HG03439 (cell line): Measurements from ENCODE around the gene IZUMO1.

Experiments
- ATAC-seq: cut with Tn5 transposase; IDR thresholded peaks from one replicate; pipeline ENCODE4 v1.9.1; 2021; ENCODE audit warnings: mild to moderate bottlenecking, moderate library complexity; ENCODE audit not compliant: unreplicated experiment

Gene IZUMO1

DNA sequence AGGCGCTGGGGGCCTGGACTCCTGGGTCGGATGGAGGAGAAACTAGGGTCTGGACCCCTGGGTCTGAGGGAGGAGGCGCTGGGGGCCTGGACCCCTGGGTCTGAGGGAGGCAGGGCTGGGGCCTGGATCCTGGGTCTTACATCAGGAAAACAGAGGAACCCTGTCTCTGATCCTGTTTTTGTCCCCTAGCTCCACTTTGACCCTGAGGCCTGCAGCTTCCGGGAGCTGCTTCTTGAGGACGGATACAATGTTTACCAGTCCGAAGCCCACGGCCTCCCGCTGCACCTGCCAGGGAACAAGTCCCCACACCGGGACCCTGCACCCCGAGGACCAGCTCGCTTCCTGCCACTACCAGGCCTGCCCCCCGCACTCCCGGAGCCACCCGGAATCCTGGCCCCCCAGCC is 11.0 kb upstream of the IZUMO1 start:
- ATAC-seq, result no peak

DNA sequence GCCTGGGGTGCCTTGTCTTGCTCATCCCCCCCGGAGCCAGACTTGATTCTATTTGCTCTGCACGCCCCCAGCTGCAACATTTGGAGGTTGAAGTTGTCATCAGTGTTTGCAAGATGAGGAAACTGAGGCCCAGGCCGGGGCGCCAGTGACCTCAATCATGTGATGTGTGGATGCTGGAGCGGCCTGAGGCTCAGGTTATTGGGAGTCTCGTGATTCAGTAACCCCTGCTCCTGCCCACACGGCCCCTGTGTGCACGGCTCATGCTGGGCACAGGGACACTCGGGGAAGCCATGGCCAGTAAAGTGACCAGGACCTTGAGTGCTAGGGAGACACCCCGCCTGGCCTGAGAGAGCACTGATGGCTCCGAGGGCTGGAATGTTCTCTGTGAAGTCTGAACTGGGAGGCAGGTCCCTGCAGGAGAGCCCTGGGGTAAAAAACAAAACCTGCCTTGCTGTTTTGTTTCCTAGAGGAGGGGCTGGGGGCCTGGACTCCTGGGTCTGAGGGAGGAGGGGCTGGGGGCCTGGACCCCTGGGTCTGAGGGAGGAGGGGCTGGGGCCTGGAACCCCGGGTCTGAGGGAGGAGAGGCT is 10.5 kb upstream of the IZUMO1 start:
- no peak for ATAC-seq

DNA sequence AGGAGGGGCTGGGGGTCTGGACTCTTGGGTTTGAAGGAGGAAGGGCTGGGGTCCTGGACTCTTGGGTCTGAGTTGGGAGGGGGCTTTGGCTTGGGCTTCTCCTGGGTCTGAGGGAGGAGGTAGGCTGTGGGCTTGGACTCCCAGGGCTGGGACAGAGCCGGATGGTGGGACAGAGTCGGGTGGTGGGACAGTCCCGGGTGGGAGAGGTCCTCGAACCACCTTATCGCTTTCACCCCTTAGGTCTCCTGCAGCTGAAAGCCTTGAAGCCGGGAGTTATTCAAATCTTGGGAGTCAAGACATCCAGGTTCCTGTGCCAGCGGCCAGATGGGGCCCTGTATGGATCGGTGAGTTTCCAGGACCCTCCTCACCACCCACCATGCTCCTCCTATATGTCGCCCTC is 10.0 kb upstream of the IZUMO1 start:
- no peak for ATAC-seq

DNA sequence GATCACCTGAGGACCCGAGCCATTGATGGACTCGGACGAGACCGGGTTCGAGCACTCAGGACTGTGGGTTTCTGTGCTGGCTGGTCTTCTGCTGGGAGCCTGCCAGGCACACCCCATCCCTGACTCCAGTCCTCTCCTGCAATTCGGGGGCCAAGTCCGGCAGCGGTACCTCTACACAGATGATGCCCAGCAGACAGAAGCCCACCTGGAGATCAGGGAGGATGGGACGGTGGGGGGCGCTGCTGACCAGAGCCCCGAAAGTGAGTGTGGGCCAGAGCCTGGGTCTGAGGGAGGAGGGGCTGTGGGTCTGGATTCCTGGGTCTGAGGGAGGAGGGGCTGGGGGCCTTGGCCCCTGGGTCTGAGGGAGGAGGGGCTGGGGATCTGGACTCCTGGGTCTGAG is 9.5 kb upstream of the IZUMO1 start:
- no peak for ATAC-seq

DNA sequence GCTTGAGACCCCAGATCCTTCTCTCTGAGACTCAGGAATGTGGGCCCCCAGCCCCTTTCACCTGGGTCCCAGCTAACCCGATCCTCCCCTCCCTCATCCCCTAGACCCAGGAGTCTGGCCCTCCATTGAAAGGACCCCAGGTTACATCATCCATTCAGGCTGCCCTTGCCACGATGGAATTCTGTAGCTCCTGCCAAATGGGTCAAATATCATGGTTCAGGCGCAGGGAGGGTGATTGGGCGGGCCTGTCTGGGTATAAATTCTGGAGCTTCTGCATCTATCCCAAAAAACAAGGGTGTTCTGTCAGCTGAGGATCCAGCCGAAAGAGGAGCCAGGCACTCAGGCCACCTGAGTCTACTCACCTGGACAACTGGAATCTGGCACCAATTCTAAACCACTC is 9.1 kb upstream of the IZUMO1 start:
- ATAC-seq, result no peak

DNA sequence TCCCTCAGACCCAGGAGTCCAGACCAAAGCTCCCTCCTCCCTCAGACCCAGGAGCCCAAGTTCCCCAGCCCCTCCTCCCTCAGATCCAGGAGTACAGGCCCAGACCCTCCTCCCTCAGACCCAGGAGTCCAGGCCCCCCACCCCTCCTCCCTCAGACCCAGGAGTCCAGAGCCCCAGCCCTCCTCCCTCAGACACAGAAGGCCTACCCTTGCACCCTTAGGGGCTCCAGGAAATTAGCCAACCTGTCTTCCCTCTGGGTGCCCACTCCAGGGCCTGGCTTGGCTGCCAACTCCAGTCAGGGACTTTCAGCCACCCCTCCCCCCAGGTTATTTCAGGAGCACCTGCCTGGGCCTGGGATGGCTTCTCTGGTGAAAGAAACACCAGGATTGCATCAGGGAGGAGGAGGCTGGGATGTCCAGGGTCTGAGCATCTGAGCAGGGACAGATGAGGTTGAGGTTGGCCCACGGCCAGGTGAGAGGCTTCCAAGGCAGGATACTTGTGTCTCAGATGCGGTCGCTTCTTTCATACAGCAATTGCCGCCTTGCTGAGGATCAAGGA is 8.5 kb upstream of the IZUMO1 start, which contains the start of gene FGF21:
Gene FGF21, plus strand, starts transcription at position 441 of the 558 bp plus-strand sequence. CDS start 713 bp downstream, outside the sequence.
- no peak for ATAC-seq

DNA sequence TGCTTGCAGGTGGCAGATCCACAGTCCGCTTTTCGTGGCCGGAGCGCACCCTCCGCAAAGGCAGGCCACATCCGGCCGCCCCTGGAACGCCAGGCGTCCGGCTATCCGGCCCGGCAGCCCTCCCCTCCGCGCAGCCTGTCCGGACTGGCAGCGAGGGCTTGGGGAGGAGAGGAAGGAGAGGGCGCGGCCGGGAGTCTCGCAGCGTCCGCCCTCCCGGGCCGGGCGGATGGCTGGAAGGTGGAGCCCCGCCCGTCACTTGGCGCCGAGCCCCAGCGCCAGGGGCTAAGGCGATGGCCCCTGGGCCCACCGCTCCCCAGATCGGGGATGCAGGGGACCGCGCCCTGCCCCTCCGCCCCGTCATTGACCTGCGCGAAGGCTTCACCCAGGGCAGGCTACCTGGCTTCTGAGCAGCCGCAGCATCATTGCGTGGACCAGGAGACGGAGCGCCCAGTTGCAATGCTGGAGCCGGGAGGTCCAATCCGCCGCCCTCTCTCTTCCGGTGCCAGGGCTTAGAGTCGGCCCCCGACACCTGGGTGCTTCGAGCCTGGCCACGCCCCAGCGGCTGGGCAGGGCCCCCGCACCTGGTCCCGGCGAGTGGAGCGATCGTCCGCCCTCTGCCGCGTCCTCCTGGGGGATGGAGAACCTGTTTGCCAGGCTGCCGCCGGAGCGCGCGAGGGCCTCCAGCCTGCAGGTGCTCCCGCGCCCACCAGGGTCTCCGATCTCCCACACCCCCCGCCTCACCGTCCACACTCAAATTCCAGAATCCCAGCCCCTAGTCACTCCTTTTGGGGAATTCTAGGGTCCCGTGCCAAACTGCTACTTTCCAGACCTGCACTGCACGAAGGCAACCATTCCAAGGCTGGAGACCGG is 6.0 kb upstream of the IZUMO1 start, which contains the start of gene FUT1:
Gene FUT1, minus strand, starts transcription at position 146 of the 870 bp plus-strand sequence. CDS start 1,360 bp downstream, outside the sequence.
- no peak for ATAC-seq

DNA sequence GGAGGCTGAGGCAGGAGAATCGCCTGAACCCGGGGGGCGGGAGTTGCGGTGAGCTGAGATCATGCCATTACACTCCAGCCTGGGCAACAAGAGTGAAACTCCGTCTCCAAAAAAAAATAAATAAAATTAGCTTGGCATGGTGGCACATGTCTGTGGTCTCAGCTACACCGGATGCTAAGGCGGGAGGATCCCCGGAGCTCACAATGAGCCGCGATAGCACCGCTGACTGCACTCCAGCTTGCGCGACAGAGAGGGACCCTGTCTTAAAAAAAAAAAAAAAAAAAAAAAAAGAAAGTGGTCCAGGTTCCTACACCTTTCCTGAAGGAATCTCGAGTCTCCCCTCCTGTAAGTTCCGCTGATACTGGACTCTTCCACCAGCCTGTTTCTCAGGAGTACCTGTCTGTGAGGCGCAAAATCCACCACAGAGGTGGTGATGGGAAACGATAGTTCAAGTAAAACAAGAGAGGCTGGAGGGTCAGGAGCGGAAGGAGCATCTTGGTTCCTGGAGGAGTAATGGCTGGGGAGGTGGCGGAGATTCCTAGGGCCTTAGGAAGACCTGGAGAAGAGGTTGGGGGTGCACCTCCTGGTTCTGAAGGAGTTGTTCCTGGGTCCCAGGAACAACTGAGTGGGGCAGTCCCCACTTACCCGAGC is 5.3 kb upstream of the IZUMO1 start:
- ATAC-seq, result no peak

DNA sequence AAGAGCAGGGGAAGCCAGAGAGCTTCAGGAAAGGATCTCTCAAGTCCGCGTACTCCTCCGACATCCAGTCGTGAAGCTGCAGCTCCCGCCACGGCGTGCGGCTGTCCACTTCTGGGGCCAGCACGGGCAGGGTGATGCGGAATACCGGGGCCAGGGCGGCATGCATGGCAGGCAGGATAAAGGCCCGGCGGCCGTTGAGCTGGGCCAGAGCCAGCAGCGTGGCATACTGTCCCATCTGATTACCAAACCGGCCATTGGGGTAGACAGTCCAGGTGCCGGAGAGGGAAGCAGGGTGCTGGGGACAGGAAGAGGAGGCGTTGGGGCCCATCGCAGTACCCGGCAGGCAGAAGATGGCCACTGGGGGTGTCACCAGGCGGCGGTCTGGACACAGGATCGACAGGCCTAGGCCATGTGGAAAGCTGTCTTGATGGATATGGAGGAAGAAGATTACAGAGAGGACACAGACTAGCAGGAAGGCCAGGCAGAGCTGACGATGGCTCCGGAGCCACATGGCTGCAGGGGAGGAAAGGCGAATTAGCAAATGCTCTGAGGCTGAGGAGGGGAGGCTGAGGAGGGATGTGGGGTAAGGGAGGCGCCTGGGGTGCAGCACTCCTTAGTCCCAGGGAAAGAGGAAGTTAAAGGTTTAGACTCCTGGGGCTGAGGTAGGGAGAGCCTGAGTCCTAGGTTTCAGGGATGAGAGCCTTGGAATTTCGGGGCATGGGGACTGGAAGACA is 4.2 kb upstream of the IZUMO1 start:
- no peak for ATAC-seq

DNA sequence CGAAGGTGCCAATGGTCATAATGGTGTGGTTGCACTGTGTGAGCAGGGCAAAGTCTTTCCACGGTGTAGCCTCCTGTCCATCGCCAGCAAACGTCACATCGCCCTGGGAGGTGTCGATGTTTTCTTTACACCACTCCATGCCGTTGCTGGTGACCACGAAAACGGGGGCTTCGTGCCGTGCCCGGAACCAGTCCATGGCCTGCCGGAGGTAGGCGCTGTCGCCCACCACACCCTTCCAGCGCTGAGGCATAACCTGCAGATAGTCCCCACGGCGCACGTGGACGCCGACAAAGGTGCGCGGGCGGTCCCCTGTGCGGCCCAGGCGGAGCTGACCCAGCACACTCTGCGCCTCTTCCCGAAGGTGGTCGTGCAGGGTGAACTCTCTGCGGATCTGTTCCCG is 3.6 kb upstream of the IZUMO1 start:
- ATAC-seq, result no peak

DNA sequence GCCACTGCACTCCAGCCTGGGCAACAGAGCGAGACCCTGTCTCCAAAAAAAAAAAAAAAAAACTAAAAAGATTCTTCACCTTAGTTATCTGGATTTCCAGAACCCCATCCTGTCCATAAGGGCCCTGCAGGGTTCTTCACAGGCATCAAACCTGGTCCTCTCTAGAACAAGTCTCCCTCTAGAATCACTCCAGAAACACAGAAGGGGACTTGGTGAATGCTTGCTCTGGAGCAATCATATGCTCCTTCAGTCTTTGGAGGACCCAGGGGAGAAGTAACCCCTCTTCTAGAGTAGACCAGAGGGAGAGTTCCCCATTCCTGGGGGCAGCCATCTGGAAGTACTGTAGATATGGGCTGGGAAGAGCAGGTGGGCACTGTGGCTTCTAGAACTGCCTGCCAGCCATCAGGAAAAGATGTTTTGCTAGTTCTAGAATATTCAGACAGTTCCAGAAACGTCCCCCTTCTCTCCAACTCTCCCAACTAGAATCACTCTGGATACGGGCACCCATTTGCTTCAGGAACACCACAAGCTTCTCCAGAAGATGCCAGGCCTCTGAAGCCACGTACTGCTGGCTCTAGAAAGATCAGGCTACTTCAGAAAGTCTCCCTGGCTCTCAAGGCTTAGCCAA is 3.0 kb upstream of the IZUMO1 start:
- ATAC-seq, result no peak

DNA sequence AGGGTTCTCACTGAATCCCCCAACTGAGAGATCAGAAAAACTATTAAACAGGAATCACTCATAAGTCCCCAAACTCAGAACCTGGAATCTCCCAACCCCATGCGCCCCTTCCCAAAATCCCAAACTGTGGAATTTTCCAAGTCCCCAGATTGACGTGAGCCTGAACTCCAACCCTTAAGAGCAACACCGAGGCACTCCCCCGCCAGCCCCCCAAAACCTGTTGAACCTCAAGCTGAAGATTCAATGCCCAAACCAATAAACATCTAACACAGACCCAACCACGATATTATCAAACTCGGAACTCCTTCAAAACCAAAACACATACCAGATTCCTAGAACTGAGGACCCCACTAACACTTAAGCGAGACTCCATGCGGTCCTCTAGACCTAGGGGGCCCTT is 599 bp downstream of the IZUMO1 start:
- ATAC-seq, result no peak

DNA sequence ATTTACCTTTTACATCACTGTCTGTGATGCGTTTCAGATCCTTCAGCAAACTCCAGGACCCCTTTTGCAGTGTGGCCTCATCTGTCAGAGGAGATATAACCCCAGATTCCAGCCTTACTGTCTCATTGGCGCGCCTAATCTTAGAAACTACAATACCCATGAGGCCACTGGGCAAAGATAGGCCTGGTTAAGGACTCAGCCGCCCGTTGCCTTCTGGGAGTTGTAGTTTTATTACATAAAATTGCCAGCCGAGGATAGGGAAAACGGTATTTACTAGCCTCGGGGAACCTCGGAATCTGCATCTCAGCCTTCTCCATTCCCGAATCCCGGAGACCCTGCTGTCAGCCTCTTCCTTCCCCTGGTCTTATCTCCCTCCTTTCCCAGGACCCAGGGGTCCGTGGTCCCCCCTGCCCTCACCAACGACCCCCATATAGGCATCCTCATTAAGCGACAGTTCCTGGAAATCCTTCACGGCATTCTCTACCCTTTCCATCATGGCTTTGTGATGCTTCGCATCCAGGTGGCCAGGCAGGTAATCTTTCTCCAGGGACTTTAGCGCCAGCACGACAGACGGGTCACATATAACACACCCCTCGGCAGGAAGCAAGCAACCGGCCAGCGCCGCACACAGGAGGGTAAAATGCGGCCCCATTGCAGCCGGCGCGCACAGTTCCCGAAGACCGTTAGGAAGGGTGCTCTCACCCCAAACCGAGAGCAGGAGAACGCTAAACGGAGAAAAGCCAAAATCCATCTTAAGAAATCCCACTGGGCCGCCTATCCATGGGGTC is 1.3 kb downstream of the IZUMO1 start:
- no peak for ATAC-seq

DNA sequence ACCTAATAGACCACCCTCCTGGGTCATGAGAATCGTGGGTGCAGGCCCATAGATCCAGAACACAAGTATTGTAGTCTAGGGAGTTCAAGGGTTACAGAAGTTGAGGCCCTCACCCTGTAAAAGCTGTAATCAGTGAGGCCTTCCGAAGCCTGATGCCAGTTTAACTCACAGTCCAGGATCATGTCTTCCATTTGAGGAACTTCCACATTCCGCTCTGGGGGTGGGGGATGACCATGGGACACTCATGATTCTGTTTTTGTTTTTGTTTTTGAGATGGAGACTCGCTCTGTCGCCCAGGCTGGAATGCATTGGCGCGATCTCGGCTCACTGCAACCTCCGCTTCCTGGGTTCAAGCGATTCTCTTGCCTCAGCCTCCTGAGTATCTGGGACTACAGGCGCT is 4.6 kb downstream of the IZUMO1 start:
- ATAC-seq, result no peak

DNA sequence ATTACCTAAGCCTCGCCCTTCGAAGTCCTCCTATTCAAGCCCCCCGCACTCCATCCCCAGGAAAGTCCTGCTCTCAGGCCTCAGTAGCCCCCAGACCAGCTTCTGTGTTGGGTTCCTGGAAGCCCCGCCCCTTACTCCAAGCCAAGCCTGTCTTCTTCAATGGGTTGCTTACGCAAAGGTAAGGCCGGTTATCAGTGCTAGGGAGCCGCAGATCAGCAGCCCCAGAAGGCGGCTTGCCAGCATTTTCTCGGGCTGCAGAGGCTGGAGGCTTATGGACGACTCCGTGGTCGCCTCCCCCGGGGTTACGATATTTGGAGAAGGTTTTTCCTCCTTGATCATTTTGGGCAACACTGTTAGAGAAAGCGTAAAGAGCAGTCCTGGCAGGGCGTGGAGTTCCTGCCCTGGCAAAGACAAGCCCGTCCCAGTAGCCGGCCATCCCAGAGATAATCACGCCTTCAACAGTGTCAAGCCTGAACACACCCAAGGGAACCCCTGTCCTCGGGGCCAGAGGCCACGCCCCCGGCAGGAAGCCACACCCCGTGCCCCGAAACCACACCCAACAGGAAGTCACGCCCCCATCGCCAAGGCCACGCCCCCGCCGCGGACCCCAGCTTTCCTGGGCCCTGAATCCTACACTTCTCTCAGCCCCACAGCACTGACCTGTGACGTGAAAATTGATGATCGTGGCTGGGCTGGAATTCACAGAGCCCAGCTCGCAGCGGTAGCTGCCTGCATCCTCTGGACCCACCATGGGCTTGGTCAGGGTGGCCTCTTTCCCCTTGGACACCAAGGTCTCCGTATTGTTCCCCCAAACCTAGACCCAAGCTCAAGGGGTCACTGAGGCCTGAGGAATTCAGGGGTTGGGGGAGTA is 5.3 kb downstream of the IZUMO1 start:
- no peak for ATAC-seq

DNA sequence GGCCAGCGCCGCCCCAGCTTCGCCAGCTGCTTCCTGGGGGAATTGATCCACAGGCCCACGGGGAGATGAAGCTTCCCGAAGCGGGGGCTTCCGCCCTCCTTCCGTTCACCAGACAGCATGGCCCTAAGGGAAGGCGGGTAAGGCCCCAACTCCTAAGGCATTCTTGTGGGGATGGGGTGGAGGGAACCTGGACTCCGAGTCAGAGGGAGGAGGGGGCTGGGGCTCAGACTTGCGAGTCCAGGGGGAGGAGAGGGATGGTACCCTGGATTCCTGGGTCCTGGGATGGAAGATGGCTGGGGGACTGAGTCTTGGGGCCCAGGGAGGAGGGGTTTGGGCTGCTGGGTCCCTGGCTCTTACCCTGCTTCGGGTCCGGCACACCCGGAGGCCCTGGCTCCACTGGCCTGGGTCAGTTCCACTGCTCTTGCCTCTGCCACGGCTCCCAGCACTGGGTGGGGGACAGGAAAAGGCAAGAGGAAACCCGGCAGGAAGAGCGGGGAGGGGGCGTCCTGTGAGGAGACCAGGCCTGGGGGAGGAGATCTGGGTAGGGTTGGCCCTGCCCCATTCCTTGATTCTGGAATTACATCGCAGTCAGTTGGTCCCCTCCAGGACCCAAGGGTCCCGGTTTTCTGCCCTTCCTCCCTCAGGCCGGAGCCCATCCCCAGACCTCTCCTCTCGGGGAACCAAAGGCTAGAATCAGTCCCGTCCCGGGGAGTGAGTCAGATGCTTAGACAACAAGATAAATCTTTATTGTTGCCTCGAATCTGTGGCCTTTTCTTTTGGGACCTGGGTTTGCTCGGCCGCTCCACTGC is 6.3 kb downstream of the IZUMO1 start, which contains the start of gene RASIP1:
Gene RASIP1, minus strand, starts transcription at position 447 of the 809 bp plus-strand sequence. Its CDS starts 328 bp downstream, at position 119.
- no peak for ATAC-seq

DNA sequence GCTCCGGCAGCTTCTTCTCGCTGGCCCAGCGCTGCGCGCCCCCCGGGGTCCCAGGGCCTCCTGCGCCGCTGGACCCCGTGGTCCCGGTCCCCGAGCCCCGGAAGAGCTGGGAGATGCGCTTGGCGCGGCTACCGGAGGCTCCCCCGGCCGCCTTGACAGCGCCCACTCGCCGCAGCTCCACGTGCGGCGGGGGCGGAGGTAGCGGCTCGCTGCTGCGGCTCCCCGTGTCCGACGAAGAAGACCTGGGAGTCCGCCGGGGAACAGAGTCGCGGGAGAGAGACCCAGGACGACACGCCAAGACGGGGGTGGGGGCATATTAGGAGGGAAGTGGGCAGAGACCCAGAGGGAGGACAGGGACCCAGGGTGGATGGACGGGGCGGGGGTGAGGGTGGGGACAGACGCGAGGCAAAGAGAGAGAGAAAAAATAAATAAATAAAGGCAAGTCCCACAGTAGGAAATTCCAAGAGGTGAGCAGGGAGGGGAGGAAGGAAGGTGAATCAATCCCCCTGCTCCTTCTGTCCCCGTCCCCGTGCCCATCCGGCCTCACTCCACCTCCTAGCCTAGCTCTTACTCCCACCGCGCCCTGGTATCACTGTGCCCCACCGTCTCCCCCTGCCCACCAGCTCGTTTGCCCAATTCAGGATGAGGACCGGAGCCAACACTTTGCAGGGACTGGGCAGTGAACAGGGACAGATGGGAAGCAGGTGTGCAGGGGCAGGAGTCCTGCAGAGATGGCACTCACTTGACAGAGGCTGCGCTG is 7.1 kb downstream of the IZUMO1 start:
- no peak for ATAC-seq
